GM23338 (cell line): ENCODE measurements around the gene SLC6A15. TPM values are rescaled to one million over a fixed set of nuclear protein-coding genes. Genes with fewer than 3 reads are reported as not detected.

Experiments
- ATAC-seq: fragments of 200-7000 bp; cut with Tn5 transposase; 3 replicates; pipeline ENCODE4 v1.9.1; 2020
- DNase-seq: peaks from one replicate; pipeline ENCODE4 v3.0.0-alpha.2; 2015; ENCODE audit warnings: low spot score
- H2AFZ ChIP-seq: fragments of 200-600 bp; sonication (generic); 2 replicates; pipeline ENCODE4 v1.8.0; 2016; ENCODE audit warnings: antibody characterized with exemption, mild to moderate bottlenecking, moderate library complexity
- H3F3A ChIP-seq: fragments of 200-600 bp; sonication (generic); replicated peaks from 2 replicates; pipeline ENCODE4 v1.8.0; 2017; ENCODE audit warnings: antibody characterized with exemption, mixed run types, low read depth
- H3K27ac ChIP-seq: fragments of 200-600 bp; sonication (generic); 2 replicates; pipeline ENCODE4 v1.6.1; 2016; ENCODE audit warnings: low read depth
- H3K27me3 ChIP-seq: fragments of 200-600 bp; sonication (generic); 2 replicates; pipeline ENCODE4 v1.8.0; 2016; ENCODE audit warnings: mild to moderate bottlenecking, mixed run types, moderate library complexity; ENCODE audit not compliant: insufficient read depth
- H3K36me3 ChIP-seq: fragments of 200-600 bp; sonication (generic); 2 replicates; pipeline ENCODE4 v1.8.0; 2016; ENCODE audit warnings: mild to moderate bottlenecking; ENCODE audit not compliant: insufficient read depth
- H3K4me1 ChIP-seq: fragments of 200-600 bp; sonication (generic); 2 replicates; pipeline ENCODE4 v1.8.0; 2016; ENCODE audit warnings: mild to moderate bottlenecking, moderate library complexity; ENCODE audit not compliant: insufficient read depth
- H3K4me2 ChIP-seq: fragments of 200-600 bp; sonication (generic); 2 replicates; pipeline ENCODE4 v1.7.1; 2017; ENCODE audit warnings: mixed run types
- H3K4me3 ChIP-seq: fragments of 200-600 bp; sonication (generic); 2 replicates; pipeline ENCODE4 v1.6.1; 2016; ENCODE audit warnings: mixed run types
- H3K79me2 ChIP-seq: fragments of 200-600 bp; sonication (generic); replicated peaks from 2 replicates; pipeline ENCODE4 v1.8.0; 2017; ENCODE audit warnings: mild to moderate bottlenecking; ENCODE audit not compliant: insufficient read depth
- H3K9me2 ChIP-seq: fragments of 200-600 bp; sonication (generic); 2 replicates; pipeline ENCODE4 v1.8.0; 2017; ENCODE audit not compliant: insufficient read depth
- H4K20me1 ChIP-seq: fragments of 200-600 bp; sonication (generic); replicated peaks from 2 replicates; pipeline ENCODE4 v1.8.0; 2017; ENCODE audit warnings: mild to moderate bottlenecking; ENCODE audit not compliant: insufficient read depth
- H3K27ac Mint-ChIP-seq: 2 replicates; pipeline ENCODE4 v1.8.0; 2020; ENCODE audit warnings: inconsistent platforms, mild to moderate bottlenecking, moderate library complexity, mixed read lengths
- H3K27me3 Mint-ChIP-seq: 3 replicates; pipeline ENCODE4 v1.8.0; 2022; ENCODE audit warnings: low read depth, mild to moderate bottlenecking, moderate library complexity, mixed read lengths, inconsistent platforms; ENCODE audit not compliant: insufficient read depth, poor library complexity
- H3K36me3 Mint-ChIP-seq: 3 replicates; pipeline ENCODE4 v1.8.0; 2021; ENCODE audit warnings: low read depth, mild to moderate bottlenecking, inconsistent platforms, moderate library complexity, mixed read lengths
- H3K4me1 Mint-ChIP-seq: 3 replicates; pipeline ENCODE4 v1.8.0; 2020; ENCODE audit warnings: mild to moderate bottlenecking, inconsistent platforms, mixed read lengths
- H3K4me3 Mint-ChIP-seq: 3 replicates; pipeline ENCODE4 v1.8.0; 2021; ENCODE audit warnings: moderate library complexity, mild to moderate bottlenecking, inconsistent platforms, mixed read lengths
- H3K9me3 Mint-ChIP-seq: 3 replicates; pipeline ENCODE4 v1.8.0; 2020; ENCODE audit warnings: moderate library complexity, mild to moderate bottlenecking, inconsistent platforms, mixed read lengths
- CREB1 ChIP-seq: fragments of 250-450 bp; sonication (Bioruptor Pico); IDR thresholded peaks from 2 replicates; pipeline ENCODE4 v1.5.0; 2020; ENCODE audit warnings: low read depth, mild to moderate bottlenecking, moderate library complexity
- EZH2 ChIP-seq: fragments of 200-600 bp; sonication (generic); IDR thresholded peaks from one replicate; pipeline ENCODE4 v1.8.0; 2017; ENCODE audit warnings: antibody characterized with exemption, mild to moderate bottlenecking, low read depth; ENCODE audit not compliant: unreplicated experiment
- EZH2phosphoT487 ChIP-seq: fragments of 200-600 bp; sonication (generic); IDR thresholded peaks from one replicate; pipeline ENCODE4 v1.8.1; 2018; ENCODE audit warnings: antibody characterized with exemption; ENCODE audit not compliant: unreplicated experiment
- JUNB ChIP-seq: IDR thresholded peaks from one replicate; pipeline ENCODE4 v1.6.1; 2016; ENCODE audit warnings: antibody characterized with exemption; ENCODE audit not compliant: unreplicated experiment
- NANOG ChIP-seq: IDR thresholded peaks from 2 replicates; pipeline ENCODE4 v1.6.1; 2016; ENCODE audit warnings: antibody characterized with exemption, borderline replicate concordance
- POLR2AphosphoS5 ChIP-seq: IDR thresholded peaks from 2 replicates; pipeline ENCODE4 v1.6.1; 2016; ENCODE audit warnings: antibody characterized with exemption, low read depth
- STAT1 ChIP-seq: IDR thresholded peaks from one replicate; pipeline ENCODE4 v1.6.1; 2016; ENCODE audit warnings: antibody characterized with exemption; ENCODE audit not compliant: unreplicated experiment
- ZNF114 ChIP-seq: fragments of 250-450 bp; sonication (Bioruptor Pico); IDR thresholded peaks from 2 replicates; pipeline ENCODE4 v1.5.0; 2020; ENCODE audit warnings: mild to moderate bottlenecking, moderate library complexity
- ZNF331 ChIP-seq: fragments of 250-450 bp; sonication (Bioruptor Pico); IDR thresholded peaks from 2 replicates; pipeline ENCODE4 v1.5.0; 2020; ENCODE audit warnings: low read depth, mild to moderate bottlenecking, moderate library complexity
- polyA plus RNA-seq: library from polyadenylated mRNA; unstranded; fragments of >200 nt; fragmentation: Nextera tagmentation; extraction: Ambion mirVana; gene quantifications from 2 replicates; pipeline ENCODE4 v1.2.1, GENCODE V29; 2016
- total RNA-seq: library from RNA; depleted of rRNA; stranded (reverse); fragments of >200 nt; shearing (Covaris generic); gene quantifications from 2 replicates; pipeline ENCODE4 v1.2.3, GENCODE V29; 2014
- TF ChIP-seq, protein P1 (sequence below), 2 experiments: fragments of 200-600 bp in 1 of 2; sonication (generic) in 1 of 2; conservative IDR thresholded peaks; 2 replicates each; pipeline versions ENCODE4 v1.5.1 to v1.6.1; 2016 to 2017; ENCODE audit warnings: antibody characterized with exemption in 2 of 2, low read depth in 2 of 2, mild to moderate bottlenecking in 2 of 2, moderate library complexity in 1 of 2
- TF ChIP-seq, protein P2 (sequence below): IDR thresholded peaks from 2 replicates; pipeline ENCODE4 v1.6.1; 2016; ENCODE audit warnings: antibody characterized with exemption
- TF ChIP-seq, protein P3 (sequence below): IDR thresholded peaks from one replicate; pipeline ENCODE4 v1.6.1; 2018; ENCODE audit warnings: antibody characterized with exemption; ENCODE audit not compliant: unreplicated experiment

SLC6A15 gene
- total and polyA plus RNA-seq, 2 experiments from 2014 or later = 12.1 to 27.9 TPM

DNA sequence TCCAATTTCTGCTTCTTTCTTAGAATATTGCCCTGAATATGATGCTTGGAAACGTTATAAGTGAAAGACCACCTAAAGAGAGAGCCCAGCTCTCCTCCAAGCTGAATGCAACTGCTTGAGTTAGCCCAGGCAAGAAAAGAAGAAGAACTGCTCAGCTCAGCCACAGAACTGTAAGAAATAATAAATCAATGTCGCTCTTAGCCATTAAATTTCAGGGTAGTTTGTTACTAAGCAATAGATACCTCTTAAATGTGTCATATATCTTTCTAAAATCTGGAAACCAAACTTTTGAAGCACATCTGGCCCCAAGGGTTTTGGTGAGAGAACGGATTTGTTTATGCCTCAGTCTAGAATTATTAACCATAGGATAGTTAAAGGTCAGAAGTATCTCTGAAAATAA lies 50.4 kb downstream of the SLC6A15 start:
- H3K4me3 Mint-ChIP-seq = no peak overlapping the region
- DNase-seq = no peak
- H3K79me2 ChIP-seq = no peaks in the 10 kb centered on the region
- no peaks in the 10 kb centered on the region for H3K9me2 ChIP-seq
- H3K4me1 ChIP-seq = no peaks in the 10 kb centered on the region
- ATAC-seq = no peak
- H3K27me3 Mint-ChIP-seq = peaks cover 2% of the 10 kb centered on the region
- H3K4me3 ChIP-seq = no peak overlapping the region
- H2AFZ ChIP-seq = no peak overlapping the region
- H3K27me3 ChIP-seq = no peaks in the 10 kb centered on the region
- no peak for TF ChIP-seq ZNF331 (CRISPR knock-in tag)
- TF ChIP-seq, protein P1, sequence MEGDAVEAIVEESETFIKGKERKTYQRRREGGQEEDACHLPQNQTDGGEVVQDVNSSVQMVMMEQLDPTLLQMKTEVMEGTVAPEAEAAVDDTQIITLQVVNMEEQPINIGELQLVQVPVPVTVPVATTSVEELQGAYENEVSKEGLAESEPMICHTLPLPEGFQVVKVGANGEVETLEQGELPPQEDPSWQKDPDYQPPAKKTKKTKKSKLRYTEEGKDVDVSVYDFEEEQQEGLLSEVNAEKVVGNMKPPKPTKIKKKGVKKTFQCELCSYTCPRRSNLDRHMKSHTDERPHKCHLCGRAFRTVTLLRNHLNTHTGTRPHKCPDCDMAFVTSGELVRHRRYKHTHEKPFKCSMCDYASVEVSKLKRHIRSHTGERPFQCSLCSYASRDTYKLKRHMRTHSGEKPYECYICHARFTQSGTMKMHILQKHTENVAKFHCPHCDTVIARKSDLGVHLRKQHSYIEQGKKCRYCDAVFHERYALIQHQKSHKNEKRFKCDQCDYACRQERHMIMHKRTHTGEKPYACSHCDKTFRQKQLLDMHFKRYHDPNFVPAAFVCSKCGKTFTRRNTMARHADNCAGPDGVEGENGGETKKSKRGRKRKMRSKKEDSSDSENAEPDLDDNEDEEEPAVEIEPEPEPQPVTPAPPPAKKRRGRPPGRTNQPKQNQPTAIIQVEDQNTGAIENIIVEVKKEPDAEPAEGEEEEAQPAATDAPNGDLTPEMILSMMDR (conservative IDR thresholded peaks at IDR 0.05; ENCODE audit: low read depth in 2 of 2) = no peak
- no peak overlapping the region for H3K27ac ChIP-seq
- no peaks in the 10 kb centered on the region for H3K9me3 Mint-ChIP-seq
- no peak overlapping the region for H3K4me2 ChIP-seq
- H3K36me3 ChIP-seq = no peaks in the 10 kb centered on the region
- peaks cover 5% of the 10 kb centered on the region; the same call in 1 of the 3 replicates for H3K4me1 Mint-ChIP-seq
- no peaks in the 10 kb centered on the region for H4K20me1 ChIP-seq
- no peak overlapping the region for H3K27ac Mint-ChIP-seq
- H3K36me3 Mint-ChIP-seq = no peaks in the 10 kb centered on the region
- no peaks in the 10 kb centered on the region for H3F3A ChIP-seq

DNA sequence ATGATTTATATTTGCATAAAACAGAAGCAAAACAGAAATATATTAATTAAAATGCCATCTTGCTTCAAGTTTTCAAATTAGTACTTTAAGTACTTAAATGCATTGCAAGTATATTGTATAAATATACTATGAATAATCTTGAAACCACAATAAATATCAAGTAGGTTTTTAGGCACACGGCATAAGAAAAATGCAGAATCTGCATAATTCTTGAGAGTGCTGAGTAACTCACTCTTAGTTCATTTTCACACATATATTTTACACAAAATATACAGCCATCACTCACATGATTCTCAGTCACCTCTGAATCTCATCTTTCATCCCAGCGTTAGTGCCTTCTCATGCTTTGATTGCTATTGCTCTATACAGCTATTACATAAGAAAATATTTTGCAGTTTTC lies 51.9 kb downstream of the SLC6A15 start:
- Histone ChIP-seq H3K27me3 (no peaks in the 10 kb centered on the region), H2AFZ (no peak overlapping the region), H3K4me3 (no peak overlapping the region), H3K9me2 (no peaks in the 10 kb centered on the region), H3K79me2 (no peaks in the 10 kb centered on the region), H4K20me1 (no peaks in the 10 kb centered on the region), H3K36me3 (no peaks in the 10 kb centered on the region), H3K4me2 (no peak overlapping the region), H3K4me1 (no peaks in the 10 kb centered on the region), H3K27ac (no peak overlapping the region), H3F3A (no peaks in the 10 kb centered on the region)
- no peaks in the 10 kb centered on the region for H3K9me3 Mint-ChIP-seq
- H3K36me3 Mint-ChIP-seq = no peaks in the 10 kb centered on the region
- no peak overlapping the region for H3K27ac Mint-ChIP-seq
- no peak for ATAC-seq
- DNase-seq = no peak
- H3K27me3 Mint-ChIP-seq = peaks cover 5% of the 10 kb centered on the region
- H3K4me1 Mint-ChIP-seq = peaks cover 5% of the 10 kb centered on the region; the same call in 1 of the 3 replicates
- no peak overlapping the region for H3K4me3 Mint-ChIP-seq
- TF ChIP-seq JUNB = no peak
- TF ChIP-seq POLR2AphosphoS5 = no peak
- TF ChIP-seq CREB1 (CRISPR knock-in tag) = no peak
- TF ChIP-seq ZNF114 (CRISPR knock-in tag) = no peak
- no peak for TF ChIP-seq STAT1
- TF ChIP-seq ZNF331 (CRISPR knock-in tag) = no peak
- no peak for TF ChIP-seq EZH2
- TF ChIP-seq EZH2phosphoT487 = no peak
- TF ChIP-seq, protein P2, sequence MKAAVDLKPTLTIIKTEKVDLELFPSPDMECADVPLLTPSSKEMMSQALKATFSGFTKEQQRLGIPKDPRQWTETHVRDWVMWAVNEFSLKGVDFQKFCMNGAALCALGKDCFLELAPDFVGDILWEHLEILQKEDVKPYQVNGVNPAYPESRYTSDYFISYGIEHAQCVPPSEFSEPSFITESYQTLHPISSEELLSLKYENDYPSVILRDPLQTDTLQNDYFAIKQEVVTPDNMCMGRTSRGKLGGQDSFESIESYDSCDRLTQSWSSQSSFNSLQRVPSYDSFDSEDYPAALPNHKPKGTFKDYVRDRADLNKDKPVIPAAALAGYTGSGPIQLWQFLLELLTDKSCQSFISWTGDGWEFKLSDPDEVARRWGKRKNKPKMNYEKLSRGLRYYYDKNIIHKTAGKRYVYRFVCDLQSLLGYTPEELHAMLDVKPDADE = no peak
- TF ChIP-seq, protein P3, sequence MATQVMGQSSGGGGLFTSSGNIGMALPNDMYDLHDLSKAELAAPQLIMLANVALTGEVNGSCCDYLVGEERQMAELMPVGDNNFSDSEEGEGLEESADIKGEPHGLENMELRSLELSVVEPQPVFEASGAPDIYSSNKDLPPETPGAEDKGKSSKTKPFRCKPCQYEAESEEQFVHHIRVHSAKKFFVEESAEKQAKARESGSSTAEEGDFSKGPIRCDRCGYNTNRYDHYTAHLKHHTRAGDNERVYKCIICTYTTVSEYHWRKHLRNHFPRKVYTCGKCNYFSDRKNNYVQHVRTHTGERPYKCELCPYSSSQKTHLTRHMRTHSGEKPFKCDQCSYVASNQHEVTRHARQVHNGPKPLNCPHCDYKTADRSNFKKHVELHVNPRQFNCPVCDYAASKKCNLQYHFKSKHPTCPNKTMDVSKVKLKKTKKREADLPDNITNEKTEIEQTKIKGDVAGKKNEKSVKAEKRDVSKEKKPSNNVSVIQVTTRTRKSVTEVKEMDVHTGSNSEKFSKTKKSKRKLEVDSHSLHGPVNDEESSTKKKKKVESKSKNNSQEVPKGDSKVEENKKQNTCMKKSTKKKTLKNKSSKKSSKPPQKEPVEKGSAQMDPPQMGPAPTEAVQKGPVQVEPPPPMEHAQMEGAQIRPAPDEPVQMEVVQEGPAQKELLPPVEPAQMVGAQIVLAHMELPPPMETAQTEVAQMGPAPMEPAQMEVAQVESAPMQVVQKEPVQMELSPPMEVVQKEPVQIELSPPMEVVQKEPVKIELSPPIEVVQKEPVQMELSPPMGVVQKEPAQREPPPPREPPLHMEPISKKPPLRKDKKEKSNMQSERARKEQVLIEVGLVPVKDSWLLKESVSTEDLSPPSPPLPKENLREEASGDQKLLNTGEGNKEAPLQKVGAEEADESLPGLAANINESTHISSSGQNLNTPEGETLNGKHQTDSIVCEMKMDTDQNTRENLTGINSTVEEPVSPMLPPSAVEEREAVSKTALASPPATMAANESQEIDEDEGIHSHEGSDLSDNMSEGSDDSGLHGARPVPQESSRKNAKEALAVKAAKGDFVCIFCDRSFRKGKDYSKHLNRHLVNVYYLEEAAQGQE = no peak
- TF ChIP-seq, protein P1 (conservative IDR thresholded peaks at IDR 0.05; ENCODE audit: low read depth in 2 of 2) = no peak
- TF ChIP-seq NANOG = no peak
